GM12872 (cell line): ENCODE results near the gene TERT.

Experiments used
- CTCF ChIP-seq: IDR thresholded peaks from 3 replicates; pipeline ENCODE4 v1.5.1; 2011; ENCODE audit warnings: low read depth, mild to moderate bottlenecking, low read length, moderate library complexity; ENCODE audit not compliant: insufficient read depth

Gene TERT

DNA sequence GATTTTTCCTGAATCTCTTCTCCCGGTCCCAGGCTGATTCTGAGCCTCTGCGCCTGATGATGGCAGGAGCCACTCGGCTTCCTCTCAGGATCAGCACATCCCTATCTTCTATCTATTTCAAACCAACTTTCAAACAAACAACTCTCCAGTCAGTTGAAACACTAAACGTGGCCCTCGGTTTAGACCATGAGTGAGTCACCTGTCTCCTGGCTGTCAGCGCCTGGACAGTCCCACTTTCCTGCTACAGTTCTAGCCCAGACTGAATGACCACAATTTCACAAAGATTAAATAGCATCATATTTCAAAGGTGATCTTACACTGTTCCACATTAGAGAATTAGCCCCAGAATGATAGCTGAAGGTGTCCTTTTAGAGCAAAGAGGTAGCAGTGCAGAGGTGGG, 87.3 kb downstream of the TERT start:
- TF ChIP-seq CTCF, result no peak

DNA sequence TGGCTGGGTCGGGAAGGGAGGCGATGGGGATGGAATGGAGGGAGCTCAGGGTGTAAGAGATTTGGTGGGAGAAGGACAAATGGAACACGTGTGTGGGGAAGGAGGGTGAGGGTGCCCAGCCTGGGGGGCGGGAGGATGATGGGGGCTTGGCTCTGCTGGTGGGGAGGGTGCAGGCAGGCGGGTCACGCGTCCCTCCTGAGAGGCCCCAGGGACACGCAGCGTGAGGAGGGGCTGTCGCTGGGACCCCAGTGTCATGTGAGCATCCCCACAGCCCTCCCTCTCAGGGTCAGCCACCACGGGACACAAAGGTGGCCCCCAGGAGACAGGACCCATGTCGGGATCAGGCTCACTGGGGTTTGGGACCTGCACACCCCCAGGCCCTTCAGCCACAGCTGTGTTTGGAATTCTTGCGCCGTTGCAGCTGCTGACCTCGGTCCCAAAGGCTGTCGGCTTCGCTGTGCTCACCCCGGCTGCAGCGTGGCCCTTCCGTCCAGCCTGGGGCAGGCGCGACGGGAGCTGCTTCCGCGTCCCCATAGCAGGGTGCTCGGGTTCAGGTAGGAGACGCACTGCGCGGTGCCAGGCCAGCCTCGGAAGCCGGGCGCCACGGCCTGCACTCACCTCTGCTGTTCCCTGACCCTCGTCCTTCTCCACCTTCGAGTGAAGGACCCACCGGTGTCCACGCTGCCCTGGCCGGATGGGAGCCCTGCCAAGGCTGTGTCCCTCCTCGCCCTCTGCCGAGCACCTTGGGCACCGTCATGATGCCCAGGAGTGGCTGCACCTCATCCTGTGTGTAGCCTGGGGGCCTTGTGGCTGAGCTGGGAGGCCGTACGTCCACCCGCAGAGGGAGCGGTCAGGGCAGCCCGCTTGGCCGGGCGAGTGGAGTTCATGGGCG, 88.1 kb downstream of the TERT start:
- TF ChIP-seq CTCF, result no peak

GRCh38 chr5:1205255-1206180, 89.3 kb downstream of the TERT start:
- TF ChIP-seq CTCF, result no peak

DNA sequence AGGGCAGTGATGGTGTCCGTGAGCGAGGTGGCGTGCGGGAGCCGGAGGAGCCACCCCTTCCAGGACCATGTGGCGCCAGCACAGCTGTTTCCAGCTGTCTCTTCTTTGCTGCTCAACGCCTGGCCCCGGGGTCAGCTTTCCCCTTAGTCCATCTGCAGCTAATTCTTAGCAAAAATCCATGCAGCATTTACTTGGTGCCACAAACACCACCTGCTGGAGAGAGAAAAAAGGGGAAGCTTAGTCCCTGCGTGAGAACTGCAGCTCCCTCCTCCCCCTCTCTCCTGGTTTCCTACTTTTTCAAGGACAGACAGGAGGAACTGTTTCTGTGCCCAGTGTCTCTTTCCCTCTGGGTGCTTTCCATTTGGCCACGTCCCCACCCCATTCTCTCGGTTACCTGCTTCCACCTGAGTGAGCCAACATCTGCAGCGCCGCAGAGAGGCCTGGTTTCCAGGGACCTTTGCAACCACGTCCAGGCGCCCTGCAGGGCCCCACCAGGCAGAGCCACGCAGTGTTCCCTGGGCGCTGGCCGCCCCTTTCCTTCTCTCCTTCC, 90.1 kb downstream of the TERT start:
- TF ChIP-seq CTCF, result no peak

- no peak for TF ChIP-seq CTCF
Observed at GRCh38 chr5:1203968-1204692, 90.7 kb downstream of the TERT start.

DNA sequence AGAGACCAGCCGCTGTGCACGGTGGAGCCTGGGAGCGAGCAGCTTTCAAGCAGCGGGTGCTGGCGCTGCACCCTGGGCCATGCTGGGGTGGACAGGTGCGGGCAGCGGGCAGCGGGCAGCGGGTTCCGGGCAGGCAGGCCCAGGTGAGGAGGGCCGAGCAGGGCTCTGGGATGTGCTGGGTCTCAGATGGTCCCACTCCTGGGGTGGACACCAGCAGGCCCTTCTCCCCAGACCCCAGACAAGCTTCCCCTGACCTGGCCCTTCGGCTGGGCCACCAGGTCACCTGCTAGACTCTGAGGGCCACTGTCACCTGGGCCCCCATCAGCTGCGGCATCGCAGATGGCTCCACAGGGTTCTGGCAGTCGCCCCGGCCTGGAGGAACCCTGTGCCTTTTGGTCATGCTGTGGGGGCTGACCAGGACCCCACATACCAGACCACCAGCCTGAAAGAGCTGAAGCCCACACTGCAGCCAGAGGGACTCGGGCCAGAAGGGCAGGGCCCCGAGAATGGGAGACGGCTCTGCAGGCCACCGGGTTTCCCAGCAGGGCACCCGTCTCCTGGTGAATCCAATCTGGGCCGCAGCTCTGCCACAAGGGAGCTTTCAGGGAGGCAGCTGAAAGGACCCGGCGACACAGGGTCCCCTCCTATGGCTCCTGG, 91.4 kb downstream of the TERT start:
- TF ChIP-seq CTCF, result no peak
